HCT116 (cell line): Measurements from ENCODE around the gene PLEKHG5.

Source experiments
- ATF3 ChIP-seq: IDR thresholded peaks from 2 replicates; pipeline ENCODE4 v1.6.1; 2012
- CTCF ChIP-seq, 3 experiments: fragments of 200-600 bp in 1 of 3; sonication (generic) in 1 of 3; IDR thresholded peaks in 2 of 3; conservative IDR thresholded peaks in 1 of 3; 2 replicates each; pipeline ENCODE4 v1.5.1; 2012 to 2017; ENCODE audit warnings: low read depth in 2 of 3, low read length in 2 of 3, antibody characterized with exemption in 1 of 3, borderline replicate concordance in 1 of 3, control low read depth in 1 of 3, mild to moderate bottlenecking in 1 of 3, mixed read lengths in 1 of 3, mixed run types in 1 of 3, moderate library complexity in 1 of 3; ENCODE audit not compliant: insufficient read depth in 1 of 3

GRCh38 chr1:6483017-6483760, 8.3 kb downstream of the PLEKHG5 start:
- TF ChIP-seq ATF3: no peak
- no peak for TF ChIP-seq CTCF (IDR thresholded peaks at IDR 0.05 in 2 of 3, conservative IDR thresholded peaks at IDR 0.05 in 1 of 3; ENCODE audit: borderline replicate concordance in 1 of 3, insufficient read depth in 1 of 3, low read depth in 2 of 3, low read length in 2 of 3)
